ENCODE results near the gene UNKL.

The UNKL gene

GRCh38 chr16:1403733-1404132 lies 10.8 kb downstream of the UNKL start:
- no peaks in the 10 kb centered on the region for H3K36me3 ChIP-seq (ENCODE audit: control insufficient read depth, insufficient read depth, low read length)

DNA sequence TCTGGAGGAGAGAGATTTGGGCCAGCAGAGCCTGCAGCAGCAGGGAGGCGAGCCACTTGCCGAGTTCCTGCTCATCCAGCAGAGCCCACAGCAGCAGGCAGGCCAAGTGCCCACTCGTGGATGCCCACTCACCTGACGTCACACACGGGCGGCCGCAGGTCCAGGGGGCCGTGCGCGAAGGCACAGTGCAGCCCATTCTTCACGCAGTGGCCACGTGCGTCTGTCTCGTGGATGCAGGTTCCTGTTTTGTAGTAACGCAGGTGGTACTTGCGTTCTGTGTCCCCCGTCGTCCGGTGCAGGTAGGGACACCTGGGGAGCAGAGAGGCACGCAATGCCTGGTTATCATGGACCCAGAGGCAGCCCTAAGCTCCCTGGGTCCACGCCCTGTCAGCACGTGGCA lies 11.5 kb downstream of the UNKL start:
- Histone ChIP-seq H3K9ac (no peak overlapping the region), H3K9me3 (ENCODE audit: control insufficient read depth, low read length) (no peaks in the 10 kb centered on the region), H3K27ac (no peak overlapping the region), H2AFZ (no peak overlapping the region), H3K27me3 (ENCODE audit: control insufficient read depth, insufficient read depth, low read length) (no peaks in the 10 kb centered on the region), H3K36me3 (ENCODE audit: control insufficient read depth, insufficient read depth, low read length) (no peaks in the 10 kb centered on the region), H3K4me1 (no peaks in the 10 kb centered on the region), H3K79me2 (peaks cover 15% of the 10 kb centered on the region), H3K4me3 (ENCODE audit: low read depth, low read length) (no peak overlapping the region), H3K4me2 (ENCODE audit: low read length) (no peak overlapping the region)
- TF ChIP-seq CTCF (IDR thresholded peaks at IDR 0.05) = no peak

More at GRCh38 chr16:1403733-1404132, 10.8 kb downstream of the UNKL start:
- Histone ChIP-seq H3K9ac (no peak overlapping the region), H3K4me1 (no peaks in the 10 kb centered on the region), H2AFZ (no peak overlapping the region), H3K4me2 (ENCODE audit: low read length) (no peak overlapping the region), H3K27ac (no peak overlapping the region), H3K9me3 (ENCODE audit: control insufficient read depth, low read length) (no peaks in the 10 kb centered on the region), H3K4me3 (ENCODE audit: low read depth, low read length) (no peak overlapping the region), H3K27me3 (ENCODE audit: control insufficient read depth, insufficient read depth, low read length) (no peaks in the 10 kb centered on the region), H3K79me2 (peaks cover 17% of the 10 kb centered on the region)
- no peak for TF ChIP-seq CTCF (IDR thresholded peaks at IDR 0.05)

- H2AFZ ChIP-seq = no peak overlapping the region
- no peak overlapping the region for H3K9ac ChIP-seq
- no peak overlapping the region for H3K27ac ChIP-seq
- TF ChIP-seq CTCF (IDR thresholded peaks at IDR 0.05) = no peak
- H3K9me3 ChIP-seq (ENCODE audit: control insufficient read depth, low read length) = no peaks in the 10 kb centered on the region
- H3K4me1 ChIP-seq = no peaks in the 10 kb centered on the region
- no peak overlapping the region for H3K4me3 ChIP-seq (ENCODE audit: low read depth, low read length)
- no peak overlapping the region for H3K4me2 ChIP-seq (ENCODE audit: low read length)
- H3K36me3 ChIP-seq (ENCODE audit: control insufficient read depth, insufficient read depth, low read length) = no peaks in the 10 kb centered on the region
- peaks cover 14% of the 10 kb centered on the region for H3K79me2 ChIP-seq
- H3K27me3 ChIP-seq (ENCODE audit: control insufficient read depth, insufficient read depth, low read length) = no peaks in the 10 kb centered on the region
These were observed 12.7 kb downstream of the UNKL start for GRCh38 chr16:1401758-1402154.

DNA sequence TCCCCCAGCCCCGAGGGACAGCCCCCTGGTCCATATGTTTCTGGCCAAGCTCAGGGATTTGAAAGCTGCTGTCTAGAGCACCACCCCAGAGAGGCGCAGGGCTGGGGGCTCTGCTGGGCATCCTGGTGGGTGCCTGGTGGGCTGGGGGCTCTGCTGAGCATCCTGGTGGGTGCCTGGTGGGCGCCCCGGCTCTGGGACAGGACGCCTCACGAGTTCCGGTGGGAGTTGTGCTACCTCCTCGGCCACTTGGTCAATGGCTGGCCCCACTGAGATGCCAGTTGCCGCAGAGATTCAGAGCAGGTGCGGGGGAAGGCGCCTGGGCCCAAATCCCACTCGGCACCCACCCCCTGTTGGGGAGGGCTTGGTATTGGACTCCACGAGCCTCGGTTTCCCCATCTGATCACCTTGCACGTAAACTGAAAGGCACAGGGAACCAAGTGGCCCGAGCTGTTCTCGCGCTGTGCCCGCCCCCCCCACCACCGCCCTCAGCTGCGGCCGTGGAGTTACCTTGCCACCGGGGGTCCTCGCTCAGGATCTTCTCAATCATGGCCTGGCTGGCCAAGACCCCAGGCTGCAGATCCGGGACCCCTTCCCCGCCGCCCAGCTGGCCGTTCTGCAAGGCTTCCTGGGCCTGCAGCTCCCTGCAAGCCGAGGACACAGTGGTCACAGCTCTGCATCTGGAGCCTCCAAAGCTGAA lies 13.3 kb downstream of the UNKL start:
- Histone ChIP-seq H3K27me3 (ENCODE audit: control insufficient read depth, insufficient read depth, low read length) (no peaks in the 10 kb centered on the region), H3K79me2 (peaks cover 9% of the 10 kb centered on the region), H2AFZ (no peak overlapping the region), H3K4me1 (no peaks in the 10 kb centered on the region), H3K9me3 (ENCODE audit: control insufficient read depth, low read length) (no peaks in the 10 kb centered on the region), H3K36me3 (ENCODE audit: control insufficient read depth, insufficient read depth, low read length) (no peaks in the 10 kb centered on the region), H3K4me3 (ENCODE audit: low read depth, low read length) (no peak overlapping the region), H3K27ac (no peak overlapping the region), H3K9ac (no peak overlapping the region), H3K4me2 (ENCODE audit: low read length) (no peak overlapping the region)
- no peak for TF ChIP-seq CTCF (IDR thresholded peaks at IDR 0.05)

All from parathyroid adenoma (tissue), 2 donors.